SK-N-SH (cell line): ENCODE measurements around the gene KCNF1. TPM values are rescaled to one million over a fixed set of nuclear protein-coding genes. Genes with fewer than 3 reads are reported as not detected.

ENCODE experiments used
- CTCF ChIA-PET: fragments of 300-600, 350-600 bp; formaldehyde crosslinking; extraction: SDS; loops from one replicate; lab custom pipeline; 2021; lab: Yijun Ruan, JAX
- POLR2A ChIA-PET: fragments of 350-600 bp; sonication (Branson Sonifier 250); formaldehyde crosslinking; extraction: SDS; loops from one replicate; lab custom pipeline; 2020; ENCODE audit warnings: antibody characterized with exemption, inconsistent platforms; lab: Yijun Ruan, JAX
- DNase-seq: peaks from one replicate; pipeline ENCODE4 v3.0.0; 2012
- H2AFZ ChIP-seq: fragments of 200-600 bp; sonication (generic); 2 replicates; pipeline ENCODE4 v1.8.1; 2016; ENCODE audit warnings: antibody characterized with exemption, mild to moderate bottlenecking, low read depth
- H3F3A ChIP-seq: fragments of 200-600 bp; sonication (generic); replicated peaks from 2 replicates; pipeline ENCODE3; 2016; ENCODE audit warnings: antibody characterized with exemption, mild to moderate bottlenecking; ENCODE audit not compliant: insufficient read depth
- H3K27ac ChIP-seq, 2 experiments: fragments of 200-500 bp in 1 of 2; fragments of 200-600 bp in 1 of 2; sonication (Bioruptor generic) in 1 of 2; sonication (generic), shearing (Covaris generic) in 1 of 2; 2 replicates each; pipeline versions ENCODE4 v1.5.1 to v1.6.1; 2014 to 2016; ENCODE audit warnings: low read depth in 2 of 2, inconsistent platforms in 1 of 2, low read length in 1 of 2, mild to moderate bottlenecking in 1 of 2, mixed read lengths in 1 of 2
- H3K27me3 ChIP-seq: fragments of 200-600 bp; sonication (generic), shearing (Covaris generic); 2 replicates; pipeline ENCODE4 v1.6.1; 2016; ENCODE audit warnings: mixed run types; ENCODE audit not compliant: insufficient read depth
- H3K36me3 ChIP-seq, 2 experiments: fragments of 200-500 bp in 1 of 2; fragments of 200-600 bp in 1 of 2; sonication (Bioruptor generic) in 1 of 2; sonication (generic) in 1 of 2; replicated peaks in 1 of 2; 2 replicates each; pipeline versions ENCODE3 to v1.5.1; 2014 to 2016; ENCODE audit warnings: low read length in 1 of 2, mild to moderate bottlenecking in 1 of 2; ENCODE audit not compliant: insufficient read depth in 2 of 2, control insufficient read depth in 1 of 2
- H3K4me1 ChIP-seq, 2 experiments: fragments of 200-500 bp in 1 of 2; fragments of 200-600 bp in 1 of 2; sonication (Bioruptor generic) in 1 of 2; sonication (generic), shearing (Covaris generic) in 1 of 2; 2 replicates each; pipeline versions ENCODE4 v1.5.1 to v1.6.1; 2014 to 2016; ENCODE audit warnings: low read depth in 1 of 2, low read length in 1 of 2, mixed run types in 1 of 2; ENCODE audit not compliant: insufficient read depth in 2 of 2, control insufficient read depth in 1 of 2
- H3K4me2 ChIP-seq: fragments of 200-600 bp; sonication (generic), shearing (Covaris generic); 2 replicates; pipeline ENCODE4 v1.6.1; 2017; ENCODE audit warnings: mixed run types
- H3K4me3 ChIP-seq, 2 experiments: fragments of 200-500 bp in 1 of 2; fragments of 200-600 bp in 1 of 2; sonication (Bioruptor generic) in 1 of 2; sonication (generic), shearing (Covaris generic) in 1 of 2; 2 replicates each; pipeline versions ENCODE4 v1.5.1 to v1.8.1; 2014 to 2016; ENCODE audit warnings: low read depth in 2 of 2, inconsistent platforms in 1 of 2, low read length in 1 of 2, mild to moderate bottlenecking in 1 of 2, mixed read lengths in 1 of 2, moderate library complexity in 1 of 2
- H3K79me2 ChIP-seq: fragments of 200-600 bp; sonication (generic); 2 replicates; pipeline ENCODE4 v1.8.1; 2017; ENCODE audit warnings: mild to moderate bottlenecking; ENCODE audit not compliant: insufficient read depth
- H3K9ac ChIP-seq: fragments of 200-600 bp; sonication (generic); 2 replicates; pipeline ENCODE4 v1.6.1; 2017; ENCODE audit warnings: mixed run types
- H3K9me2 ChIP-seq: fragments of 200-600 bp; sonication (generic); 2 replicates; pipeline ENCODE4 v1.6.1; 2017; ENCODE audit warnings: mixed run types
- H3K9me3 ChIP-seq: fragments of 200-600 bp; sonication (generic); 2 replicates; pipeline ENCODE4 v1.6.1; 2017; ENCODE audit warnings: mixed run types, mild to moderate bottlenecking, moderate library complexity
- H4K20me1 ChIP-seq: fragments of 200-600 bp; sonication (generic); 2 replicates; pipeline ENCODE4 v1.6.1; 2017; ENCODE audit warnings: mild to moderate bottlenecking, mixed run types; ENCODE audit not compliant: insufficient read depth
- EP300 ChIP-seq, 2 experiments: IDR thresholded peaks; 2 replicates each; pipeline versions ENCODE4 v1.4.0 to v1.6.1; 2012; ENCODE audit warnings: borderline replicate concordance in 1 of 2, low read depth in 1 of 2, low read length in 1 of 2
- EZH2phosphoT487 ChIP-seq: fragments of 200-600 bp; sonication (generic); IDR thresholded peaks from 2 replicates; pipeline ENCODE4 v1.6.1; 2017; ENCODE audit warnings: low read depth, mixed run types, mild to moderate bottlenecking, antibody characterized with exemption, moderate library complexity, borderline replicate concordance
- FOXJ3 ChIP-seq: sonication (generic); formaldehyde crosslinking; IDR thresholded peaks from 2 replicates; pipeline ENCODE4 v1.5.1; 2020; ENCODE audit warnings: mild to moderate bottlenecking, missing genetic modification reagents
- GABPA ChIP-seq: IDR thresholded peaks from 2 replicates; pipeline ENCODE4 v1.4.0; 2012; ENCODE audit warnings: low read depth, mild to moderate bottlenecking
- GATA2 ChIP-seq: sonication (generic); formaldehyde crosslinking; IDR thresholded peaks from 2 replicates; pipeline ENCODE4 v1.5.0; 2020; ENCODE audit warnings: mild to moderate bottlenecking, missing genetic modification reagents
- MEF2A ChIP-seq: IDR thresholded peaks from 2 replicates; pipeline ENCODE4 v1.4.0; 2012; ENCODE audit warnings: low read depth, borderline replicate concordance
- MXI1 ChIP-seq: IDR thresholded peaks from 2 replicates; pipeline ENCODE4 v1.6.1; 2012; ENCODE audit warnings: mild to moderate bottlenecking, low read depth, low read length, improper control_type of control experiment
- RAD21 ChIP-seq: IDR thresholded peaks from 2 replicates; pipeline ENCODE4 v1.6.1; 2012; ENCODE audit warnings: mild to moderate bottlenecking, low read length
- RCOR1 ChIP-seq: fragments of 150-350 bp; IDR thresholded peaks from 2 replicates; pipeline ENCODE4 v1.6.1; 2017; ENCODE audit warnings: antibody characterized with exemption, low read length
- RXRA ChIP-seq: IDR thresholded peaks from 2 replicates; pipeline ENCODE4 v1.4.0; 2012; ENCODE audit warnings: low read depth, mild to moderate bottlenecking, borderline replicate concordance
- TCF12 ChIP-seq: IDR thresholded peaks from 2 replicates; pipeline ENCODE4 v1.4.0; 2012
- YY1 ChIP-seq: IDR thresholded peaks from 2 replicates; pipeline ENCODE4 v1.4.0; 2012; ENCODE audit warnings: low read depth, mild to moderate bottlenecking
- WGBS: methylation state at CpG from one replicate; pipeline ENCODE4 v1.1.6; 2017; ENCODE audit warnings: low lambda C conversion rate; 5-methylcytosine and 5-hydroxymethylcytosine counted together
- polyA plus RNA-seq, 3 experiments: library from polyadenylated mRNA; depleted of rRNA; stranded (reverse); fragments of >200 nt; gene quantifications; 2 replicates each; pipeline ENCODE4 v1.2.3, GENCODE V29; 2012
- TF ChIP-seq, protein P1 (sequence below): IDR thresholded peaks from 2 replicates; pipeline ENCODE4 v1.6.1; 2012; ENCODE audit warnings: mild to moderate bottlenecking, low read depth, low read length, moderate library complexity
- TF ChIP-seq, protein P2 (sequence below): IDR thresholded peaks from 2 replicates; pipeline ENCODE4 v1.4.0; 2012; ENCODE audit warnings: low read depth, borderline replicate concordance
- TF ChIP-seq, protein P3 (sequence below): fragments of 150-350 bp; IDR thresholded peaks from 2 replicates; pipeline ENCODE4 v1.6.1; 2016; ENCODE audit warnings: mild to moderate bottlenecking, low read depth, low read length
- TF ChIP-seq, protein P4 (sequence below): fragments of 150-350 bp; IDR thresholded peaks from 2 replicates; pipeline ENCODE4 v1.6.1; 2017; ENCODE audit warnings: antibody characterized with exemption, low read length, low read depth, borderline replicate concordance

KCNF1 gene
- polyA plus RNA-seq, 1 of the 3 experiments (the other 2 are of a cell fraction) = 0.23 TPM

DNA sequence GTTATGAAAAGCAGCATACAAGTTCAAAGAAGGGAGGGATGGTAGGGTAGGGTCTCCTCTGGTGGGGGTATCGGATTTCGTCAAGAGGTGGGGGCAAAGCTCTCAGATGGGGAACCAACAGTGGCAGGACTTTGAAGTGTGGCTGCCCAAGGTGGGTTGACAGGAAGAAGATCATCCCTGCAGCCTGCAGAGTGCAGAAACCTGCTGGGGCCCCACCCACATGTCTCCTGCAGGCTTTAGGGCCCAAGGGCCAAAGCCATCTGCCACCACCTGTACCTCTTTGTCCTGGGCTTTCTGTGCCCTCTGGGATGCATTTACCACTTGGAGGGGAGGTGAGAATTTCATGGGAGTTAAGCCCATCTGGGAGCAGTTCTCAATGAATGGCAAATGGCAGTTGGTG is 42.7 kb downstream of the KCNF1 start (continued):
- TF ChIP-seq, protein P1, sequence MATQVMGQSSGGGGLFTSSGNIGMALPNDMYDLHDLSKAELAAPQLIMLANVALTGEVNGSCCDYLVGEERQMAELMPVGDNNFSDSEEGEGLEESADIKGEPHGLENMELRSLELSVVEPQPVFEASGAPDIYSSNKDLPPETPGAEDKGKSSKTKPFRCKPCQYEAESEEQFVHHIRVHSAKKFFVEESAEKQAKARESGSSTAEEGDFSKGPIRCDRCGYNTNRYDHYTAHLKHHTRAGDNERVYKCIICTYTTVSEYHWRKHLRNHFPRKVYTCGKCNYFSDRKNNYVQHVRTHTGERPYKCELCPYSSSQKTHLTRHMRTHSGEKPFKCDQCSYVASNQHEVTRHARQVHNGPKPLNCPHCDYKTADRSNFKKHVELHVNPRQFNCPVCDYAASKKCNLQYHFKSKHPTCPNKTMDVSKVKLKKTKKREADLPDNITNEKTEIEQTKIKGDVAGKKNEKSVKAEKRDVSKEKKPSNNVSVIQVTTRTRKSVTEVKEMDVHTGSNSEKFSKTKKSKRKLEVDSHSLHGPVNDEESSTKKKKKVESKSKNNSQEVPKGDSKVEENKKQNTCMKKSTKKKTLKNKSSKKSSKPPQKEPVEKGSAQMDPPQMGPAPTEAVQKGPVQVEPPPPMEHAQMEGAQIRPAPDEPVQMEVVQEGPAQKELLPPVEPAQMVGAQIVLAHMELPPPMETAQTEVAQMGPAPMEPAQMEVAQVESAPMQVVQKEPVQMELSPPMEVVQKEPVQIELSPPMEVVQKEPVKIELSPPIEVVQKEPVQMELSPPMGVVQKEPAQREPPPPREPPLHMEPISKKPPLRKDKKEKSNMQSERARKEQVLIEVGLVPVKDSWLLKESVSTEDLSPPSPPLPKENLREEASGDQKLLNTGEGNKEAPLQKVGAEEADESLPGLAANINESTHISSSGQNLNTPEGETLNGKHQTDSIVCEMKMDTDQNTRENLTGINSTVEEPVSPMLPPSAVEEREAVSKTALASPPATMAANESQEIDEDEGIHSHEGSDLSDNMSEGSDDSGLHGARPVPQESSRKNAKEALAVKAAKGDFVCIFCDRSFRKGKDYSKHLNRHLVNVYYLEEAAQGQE = no peak
- TF ChIP-seq EZH2phosphoT487 = no peak
- TF ChIP-seq MEF2A = no peak
- TF ChIP-seq, protein P2, sequence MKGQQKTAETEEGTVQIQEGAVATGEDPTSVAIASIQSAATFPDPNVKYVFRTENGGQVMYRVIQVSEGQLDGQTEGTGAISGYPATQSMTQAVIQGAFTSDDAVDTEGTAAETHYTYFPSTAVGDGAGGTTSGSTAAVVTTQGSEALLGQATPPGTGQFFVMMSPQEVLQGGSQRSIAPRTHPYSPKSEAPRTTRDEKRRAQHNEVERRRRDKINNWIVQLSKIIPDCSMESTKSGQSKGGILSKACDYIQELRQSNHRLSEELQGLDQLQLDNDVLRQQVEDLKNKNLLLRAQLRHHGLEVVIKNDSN = no peak

DNA sequence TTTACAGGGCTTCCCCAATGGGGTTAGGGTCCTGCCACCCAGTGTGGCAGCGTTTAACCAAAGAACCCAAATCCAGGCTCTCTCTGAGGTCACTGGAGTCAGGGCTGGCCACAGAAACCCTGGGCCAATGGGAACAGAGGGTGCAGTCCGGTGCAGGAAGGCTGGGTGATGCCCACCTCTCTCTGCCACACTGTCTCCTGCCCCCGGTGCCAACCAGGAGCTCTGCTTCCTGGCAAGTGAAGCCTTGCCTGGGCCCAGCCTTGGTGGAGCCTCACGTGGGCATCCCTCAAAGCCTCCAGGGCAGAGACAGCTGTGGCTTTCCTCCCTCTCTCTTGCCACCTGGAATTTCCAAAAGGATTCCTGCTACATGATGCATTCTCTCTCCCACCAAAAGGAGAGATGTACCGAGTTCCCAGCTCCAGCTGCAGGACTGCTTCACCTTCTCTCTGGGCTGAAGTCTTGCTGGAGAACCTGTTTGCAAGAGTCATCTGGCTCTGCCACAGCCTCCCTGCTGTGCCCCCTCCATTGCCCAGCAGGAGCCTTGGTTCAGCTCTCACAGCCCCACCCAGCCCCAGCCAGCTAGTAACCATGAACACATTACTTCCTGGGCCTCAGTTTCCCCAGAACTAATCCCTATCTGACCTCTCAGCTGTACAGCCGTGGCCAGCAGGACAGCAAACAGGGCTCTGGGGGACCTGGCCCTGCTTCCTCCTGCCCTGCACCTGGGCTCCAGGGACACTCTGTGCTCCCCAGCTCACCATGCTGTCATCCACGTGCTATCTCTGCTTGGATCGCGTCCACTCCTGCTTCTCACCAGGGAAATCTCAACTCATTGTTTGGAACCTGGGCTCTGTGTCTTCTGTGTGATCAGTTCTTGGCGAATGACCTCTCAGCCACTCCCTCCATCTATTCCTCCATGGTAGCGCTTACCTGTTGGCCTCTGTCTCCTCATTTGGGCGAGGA is 43.4 kb downstream of the KCNF1 start:
- H3K4me2 ChIP-seq = no peak overlapping the region
- no peaks in the 10 kb centered on the region for H3K36me3 ChIP-seq
- no peak overlapping the region for H2AFZ ChIP-seq
- H3K9ac ChIP-seq = no peak overlapping the region
- ChIA-PET CTCF (interaction anchor here (0.8 to 1.2 kb wide), 3 partner anchors 9 to 169 kb away, joined by 3 to 6 read pairs (median 5); no protein-coding TSS in a partner anchor), POLR2A (no interaction called here)
- H3K79me2 ChIP-seq = no peaks in the 10 kb centered on the region
- no peak for DNase-seq
- WGBS = 49% methylated on average over 12 of the region's 12 CpGs
- no peaks in the 10 kb centered on the region for H3K9me2 ChIP-seq
- no peaks in the 10 kb centered on the region; the same call in 1 of the 2 replicates for H3K27me3 ChIP-seq
- peaks cover 0 to 4% of the 10 kb centered on the region in 2 experiments; a peak in 1 of 4 replicates for H3K4me1 ChIP-seq
- TF ChIP-seq TCF12 = no peak
- TF ChIP-seq FOXJ3 (CRISPR knock-in tag) = no peak
- TF ChIP-seq, protein P1 = no peak
- TF ChIP-seq, protein P3, sequence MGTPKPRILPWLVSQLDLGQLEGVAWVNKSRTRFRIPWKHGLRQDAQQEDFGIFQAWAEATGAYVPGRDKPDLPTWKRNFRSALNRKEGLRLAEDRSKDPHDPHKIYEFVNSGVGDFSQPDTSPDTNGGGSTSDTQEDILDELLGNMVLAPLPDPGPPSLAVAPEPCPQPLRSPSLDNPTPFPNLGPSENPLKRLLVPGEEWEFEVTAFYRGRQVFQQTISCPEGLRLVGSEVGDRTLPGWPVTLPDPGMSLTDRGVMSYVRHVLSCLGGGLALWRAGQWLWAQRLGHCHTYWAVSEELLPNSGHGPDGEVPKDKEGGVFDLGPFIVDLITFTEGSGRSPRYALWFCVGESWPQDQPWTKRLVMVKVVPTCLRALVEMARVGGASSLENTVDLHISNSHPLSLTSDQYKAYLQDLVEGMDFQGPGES = no peak
- no peak for TF ChIP-seq RCOR1
- TF ChIP-seq MXI1 = no peak
- no peak for TF ChIP-seq RAD21
- no peak for TF ChIP-seq EZH2phosphoT487
- TF ChIP-seq RXRA = no peak
- TF ChIP-seq YY1 = no peak
- no peak for TF ChIP-seq GABPA
- no peak for TF ChIP-seq EP300 (IDR thresholded peaks at IDR 0.05; ENCODE audit: borderline replicate concordance in 1 of 2, low read depth in 1 of 2, low read length in 1 of 2)
- TF ChIP-seq GATA2 (CRISPR knock-in tag) = no peak
- TF ChIP-seq, protein P4, sequence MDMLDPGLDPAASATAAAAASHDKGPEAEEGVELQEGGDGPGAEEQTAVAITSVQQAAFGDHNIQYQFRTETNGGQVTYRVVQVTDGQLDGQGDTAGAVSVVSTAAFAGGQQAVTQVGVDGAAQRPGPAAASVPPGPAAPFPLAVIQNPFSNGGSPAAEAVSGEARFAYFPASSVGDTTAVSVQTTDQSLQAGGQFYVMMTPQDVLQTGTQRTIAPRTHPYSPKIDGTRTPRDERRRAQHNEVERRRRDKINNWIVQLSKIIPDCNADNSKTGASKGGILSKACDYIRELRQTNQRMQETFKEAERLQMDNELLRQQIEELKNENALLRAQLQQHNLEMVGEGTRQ = no peak
- TF ChIP-seq, all 33 proteins: peak for 0
- Histone ChIP-seq H3K4me3 (no peak overlapping the region), H3F3A (no peaks in the 10 kb centered on the region), H4K20me1 (no peaks in the 10 kb centered on the region), H3K9me3 (no peaks in the 10 kb centered on the region), H3K27ac (no peak overlapping the region)
